Activated B cell treated with CpG ODN at 0.5 μM for 24 hours (primary cell): ENCODE results near the gene GPBP1L1. TPM values are rescaled to one million over a fixed set of nuclear protein-coding genes. Genes with fewer than 3 reads are reported as not detected.
"Not testable (repeated sequence)": the region's sequence is repeated elsewhere in the genome, so short reads cannot be mapped to it uniquely, and the experiment has no call there.

Source experiments
- ATAC-seq: fragments of 200-7000 bp; cut with Tn5 transposase; one replicate; pipeline ENCODE4 v1.10.0; 2021; ENCODE audit warnings: low read depth, mild to moderate bottlenecking, moderate library complexity
- CTCF ChIA-PET: fragments of 350-600 bp; sonication (Branson Sonifier 250); formaldehyde crosslinking; loops from one replicate; lab custom pipeline; 2021; ENCODE audit warnings: antibody characterized with exemption; lab: Charles Lee
- POLR2A ChIA-PET: fragments of 350-600 bp; sonication (Branson Sonifier 250); formaldehyde crosslinking; loops from one replicate; lab custom pipeline; 2021; ENCODE audit warnings: antibody characterized with exemption; lab: Charles Lee
- DNase-seq: peaks from one replicate; pipeline ENCODE4 v3.0.0; 2022
- H3K27ac Mint-ChIP-seq: one replicate; pipeline ENCODE4 v1.8.0; 2020; ENCODE audit warnings: mixed read lengths
- H3K27me3 Mint-ChIP-seq: one replicate; pipeline ENCODE4 v1.8.0; 2021; ENCODE audit warnings: mixed read lengths
- H3K36me3 Mint-ChIP-seq: one replicate; pipeline ENCODE4 v1.8.0; 2021; ENCODE audit warnings: low read depth, mixed read lengths
- H3K4me1 Mint-ChIP-seq: one replicate; pipeline ENCODE4 v1.8.0; 2021; ENCODE audit warnings: mixed read lengths
- H3K4me3 Mint-ChIP-seq: one replicate; pipeline ENCODE4 v1.8.0; 2020; ENCODE audit warnings: mild to moderate bottlenecking, mixed read lengths
- H3K9me3 Mint-ChIP-seq: one replicate; pipeline ENCODE4 v1.8.0; 2020; ENCODE audit warnings: mixed read lengths
- intact Hi-C: fragments of 100-400 bp; cut with micrococcal nuclease; formaldehyde crosslinking; loops from one replicate; pipeline ENCODE4 v1.15.1; 2024
- total RNA-seq: library from RNA; stranded (reverse); gene quantifications from 2 replicates; pipeline ENCODE4 v1.2.3, GENCODE V29; 2022
- TF ChIP-seq, protein P1 (sequence below): fragments of 200-600 bp; IDR thresholded peaks from one replicate; pipeline ENCODE4 v1.8.0; 2022; ENCODE audit warnings: antibody characterized with exemption, mild to moderate bottlenecking

GPBP1L1 gene
- total RNA-seq, 1 donor from 2014 or later = 138 TPM

DNA sequence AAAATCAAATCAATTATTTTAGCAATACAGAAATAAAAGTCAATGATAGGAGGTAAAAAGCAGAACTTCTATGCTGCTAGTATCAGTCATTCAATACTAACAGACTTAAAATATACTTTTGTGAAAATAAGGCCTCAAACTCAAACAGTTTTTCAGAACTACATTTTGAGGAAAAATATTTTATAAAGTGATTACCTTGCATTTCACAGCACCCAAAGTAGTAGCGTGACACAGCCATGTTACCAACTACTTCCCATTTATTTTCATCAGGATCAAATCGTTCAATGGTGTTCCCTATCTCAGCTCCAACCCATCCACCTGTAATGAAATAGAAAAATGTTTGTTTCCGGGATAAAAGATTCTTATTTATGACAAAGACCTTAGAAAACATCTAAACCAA, 30.4 kb upstream of the GPBP1L1 start:
- Mint-ChIP-seq H3K4me1 (no peaks in the 10 kb centered on the region), H3K36me3 (peaks cover 36% of the 10 kb centered on the region), H3K27me3 (no peaks in the 10 kb centered on the region), H3K4me3 (no peak overlapping the region), H3K9me3 (no peaks in the 10 kb centered on the region), H3K27ac (no peak overlapping the region)
- DNase-seq = no peak
- TF ChIP-seq, protein P1, sequence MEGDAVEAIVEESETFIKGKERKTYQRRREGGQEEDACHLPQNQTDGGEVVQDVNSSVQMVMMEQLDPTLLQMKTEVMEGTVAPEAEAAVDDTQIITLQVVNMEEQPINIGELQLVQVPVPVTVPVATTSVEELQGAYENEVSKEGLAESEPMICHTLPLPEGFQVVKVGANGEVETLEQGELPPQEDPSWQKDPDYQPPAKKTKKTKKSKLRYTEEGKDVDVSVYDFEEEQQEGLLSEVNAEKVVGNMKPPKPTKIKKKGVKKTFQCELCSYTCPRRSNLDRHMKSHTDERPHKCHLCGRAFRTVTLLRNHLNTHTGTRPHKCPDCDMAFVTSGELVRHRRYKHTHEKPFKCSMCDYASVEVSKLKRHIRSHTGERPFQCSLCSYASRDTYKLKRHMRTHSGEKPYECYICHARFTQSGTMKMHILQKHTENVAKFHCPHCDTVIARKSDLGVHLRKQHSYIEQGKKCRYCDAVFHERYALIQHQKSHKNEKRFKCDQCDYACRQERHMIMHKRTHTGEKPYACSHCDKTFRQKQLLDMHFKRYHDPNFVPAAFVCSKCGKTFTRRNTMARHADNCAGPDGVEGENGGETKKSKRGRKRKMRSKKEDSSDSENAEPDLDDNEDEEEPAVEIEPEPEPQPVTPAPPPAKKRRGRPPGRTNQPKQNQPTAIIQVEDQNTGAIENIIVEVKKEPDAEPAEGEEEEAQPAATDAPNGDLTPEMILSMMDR = no peak
- ATAC-seq = no peak
- ChIA-PET CTCF (no interaction called here), POLR2A (no interaction called here)
- intact Hi-C loops = no loop called here

GRCh38 chr1:45713711-45714110, 27.4 kb upstream of the GPBP1L1 start:
- Mint-ChIP-seq H3K4me3 (no peak overlapping the region), H3K4me1 (no peaks in the 10 kb centered on the region), H3K9me3 (no peaks in the 10 kb centered on the region), H3K27me3 (no peaks in the 10 kb centered on the region), H3K27ac (no peak overlapping the region), H3K36me3 (peaks cover 42% of the 10 kb centered on the region)
- ChIA-PET CTCF (no interaction called here), POLR2A (interaction anchor here (0.7 kb wide), 1 partner anchor 150 kb away, joined by 3 read pairs; no protein-coding TSS in a partner anchor)
- DNase-seq (no peak), ATAC-seq (no peak)
- intact Hi-C loops = no loop called here
- TF ChIP-seq, protein P1 = no peak

- ATAC-seq (no peak), DNase-seq (no peak)
- Mint-ChIP-seq H3K27me3 (no peaks in the 10 kb centered on the region), H3K36me3 (peaks cover 33% of the 10 kb centered on the region), H3K9me3 (peaks cover 7% of the 10 kb centered on the region), H3K4me1 (no peaks in the 10 kb centered on the region), H3K4me3 (no peak overlapping the region), H3K27ac (no peak overlapping the region)
- ChIA-PET CTCF (no interaction called here), POLR2A (no interaction called here)
- TF ChIP-seq, protein P1 = no peak
- intact Hi-C loops = no loop called here
These were observed 18.3 kb upstream of the GPBP1L1 start for GRCh38 chr1:45704637-45705036.

GRCh38 chr1:45694823-45695222, 8.5 kb upstream of the GPBP1L1 start:
- Mint-ChIP-seq H3K9me3 (no peaks in the 10 kb centered on the region), H3K27ac (no peak overlapping the region), H3K27me3 (no peaks in the 10 kb centered on the region), H3K4me1 (peaks cover 3% of the 10 kb centered on the region), H3K4me3 (no peak overlapping the region), H3K36me3 (peaks cover 53% of the 10 kb centered on the region)
- no peak for DNase-seq
- TF ChIP-seq, protein P1 = no peak
- no peak for ATAC-seq
- ChIA-PET CTCF (interaction anchor here (1.0 kb wide), 1 partner anchor 9 kb away, joined by 3 read pairs; the partner anchor contains the start of gene GPBP1L1), POLR2A (interaction anchor here (0.5 to 0.9 kb wide), 2 partner anchors 42 to 481 kb away, joined by 3 read pairs; no protein-coding TSS in a partner anchor)
- intact Hi-C loops = no loop called here

GRCh38 chr1:45693811-45694210, 7.5 kb upstream of the GPBP1L1 start:
- DNase-seq, CTCF ChIA-PET, H3K9me3 Mint-ChIP-seq, ATAC-seq, H3K27ac Mint-ChIP-seq, intact Hi-C loops, H3K4me1 Mint-ChIP-seq, H3K4me3 Mint-ChIP-seq, H3K27me3 Mint-ChIP-seq: not testable (repeated sequence)
- POLR2A ChIA-PET = interaction anchor here (0.6 kb wide), 1 partner anchor 38 kb away, joined by 6 read pairs; no protein-coding TSS in a partner anchor
- H3K36me3 Mint-ChIP-seq = peaks cover 52% of the 10 kb centered on the region
